T-helper 9 cell (primary cell): Measurements from ENCODE around the gene RDH5.

Source experiments
- DNase-seq: peaks from one replicate; pipeline ENCODE4 v3.0.0-alpha.2; 2020

Gene RDH5

DNA sequence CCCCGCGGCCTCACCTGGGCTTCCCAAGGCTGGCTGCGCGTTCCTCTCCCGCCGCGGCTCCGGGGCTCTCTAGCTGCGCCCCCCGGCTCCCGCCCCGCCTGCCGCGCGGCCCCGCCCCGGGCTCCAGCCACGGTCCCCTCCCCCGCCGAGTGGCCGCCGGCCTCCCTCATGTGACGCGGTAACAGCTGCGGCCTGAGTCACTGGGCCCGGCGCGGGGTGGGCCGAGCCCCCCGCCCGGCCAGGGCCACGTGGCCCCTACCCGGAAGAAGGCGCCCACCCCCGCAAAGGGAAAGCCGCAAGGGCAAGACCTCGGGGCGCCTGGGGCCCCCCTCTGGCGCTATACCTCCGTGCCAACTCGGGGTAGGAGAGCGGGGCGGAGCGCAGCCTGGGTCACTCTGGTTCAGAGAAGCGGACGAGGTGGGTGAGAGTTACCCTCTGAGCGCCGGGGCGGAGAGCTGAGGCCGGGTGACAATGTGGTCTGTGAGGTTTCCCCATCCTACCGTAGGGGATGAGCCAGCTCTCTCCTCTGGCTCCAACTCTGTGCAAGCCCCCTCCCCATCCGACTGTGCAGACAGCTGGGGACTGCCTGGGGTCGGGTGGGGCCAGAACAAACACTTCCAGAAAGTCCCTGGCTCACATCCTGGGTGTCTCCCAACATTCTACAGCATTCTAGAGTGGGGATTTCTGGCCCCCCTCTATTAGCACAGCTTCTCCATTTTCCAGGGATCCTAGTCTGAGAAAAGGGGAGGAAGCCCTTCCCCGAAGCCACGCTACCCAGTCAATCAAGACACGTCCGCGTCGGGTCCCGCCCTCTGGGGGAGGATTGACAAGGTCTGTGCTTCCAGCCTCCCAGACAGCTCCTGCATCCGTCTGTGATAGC is 9.0 kb downstream of the RDH5 start, which contains the start of gene CD63:
CD63 (minus strand) TSS at position 71 of the 880 bp plus-strand sequence. CDS start 668 bp downstream, outside the sequence.
- DNase-seq, result peak; percentile 45

DNA sequence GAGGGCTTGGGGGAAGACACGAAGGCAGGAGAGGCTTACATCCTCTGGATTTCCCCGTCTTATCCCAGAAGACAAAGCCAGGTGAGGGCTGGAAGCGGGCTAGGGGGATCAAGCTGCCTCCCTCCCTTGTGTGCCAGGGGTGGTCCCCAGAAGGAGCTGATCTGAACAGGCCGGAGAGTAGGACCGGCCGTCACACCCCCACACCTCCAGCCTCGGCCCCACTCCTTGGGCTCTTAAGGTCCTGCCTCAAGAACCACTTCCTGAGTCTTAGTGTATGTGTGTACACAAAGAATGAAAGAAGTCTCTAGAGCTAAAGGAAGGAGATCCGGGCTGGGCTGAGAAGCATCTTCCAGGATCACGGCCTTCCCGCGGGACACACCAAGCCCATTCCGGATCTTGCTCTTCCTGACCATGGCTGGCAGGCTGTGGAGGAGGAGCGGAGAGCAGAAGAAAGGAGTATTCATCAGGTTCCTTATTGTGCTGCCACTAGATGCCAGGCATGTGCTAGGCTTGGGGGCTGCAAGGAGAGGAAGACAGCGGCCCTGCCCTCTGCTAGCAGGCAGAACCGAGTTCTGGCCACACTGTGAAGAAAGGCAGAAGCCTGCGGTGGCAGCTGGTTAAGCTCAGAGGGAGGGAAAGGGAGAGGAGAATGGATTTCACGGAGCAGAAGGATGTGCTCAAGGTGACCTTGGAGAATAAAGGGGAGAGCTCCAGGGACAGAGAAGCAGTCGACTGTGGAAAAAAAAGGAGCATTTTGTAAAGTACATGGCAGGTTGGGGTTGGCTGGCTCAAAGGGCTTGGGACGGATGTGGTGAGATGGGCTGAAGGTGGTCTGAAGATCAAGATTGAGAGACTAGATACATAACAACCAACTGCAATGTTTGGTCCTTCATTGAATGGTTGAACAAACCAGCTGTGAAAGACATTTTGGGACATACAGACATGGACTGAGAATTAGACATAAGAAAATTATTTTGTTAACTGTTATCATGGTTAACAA is 9.9 kb downstream of the RDH5 start:
- no peak for DNase-seq

DNA sequence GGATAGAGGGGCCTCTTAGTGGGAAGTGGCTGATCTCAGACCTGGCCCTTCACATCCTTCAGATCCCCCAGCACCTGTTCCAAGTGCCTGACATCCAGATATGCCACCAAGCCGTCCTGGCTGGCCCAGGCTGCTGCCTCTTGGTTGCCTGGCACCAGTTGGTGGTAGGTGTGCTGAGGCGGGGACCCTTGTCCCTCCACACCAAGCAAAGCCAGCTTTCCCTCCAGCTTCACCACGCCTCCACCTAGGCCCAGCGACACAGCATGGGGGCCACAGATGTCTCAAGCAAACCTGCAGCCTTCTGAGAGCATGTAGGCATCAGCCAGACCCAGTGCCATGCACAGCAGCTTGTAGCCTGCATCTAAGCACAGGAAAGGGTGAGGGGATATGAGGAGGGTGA is 12.1 kb downstream of the RDH5 start:
- no peak for DNase-seq

DNA sequence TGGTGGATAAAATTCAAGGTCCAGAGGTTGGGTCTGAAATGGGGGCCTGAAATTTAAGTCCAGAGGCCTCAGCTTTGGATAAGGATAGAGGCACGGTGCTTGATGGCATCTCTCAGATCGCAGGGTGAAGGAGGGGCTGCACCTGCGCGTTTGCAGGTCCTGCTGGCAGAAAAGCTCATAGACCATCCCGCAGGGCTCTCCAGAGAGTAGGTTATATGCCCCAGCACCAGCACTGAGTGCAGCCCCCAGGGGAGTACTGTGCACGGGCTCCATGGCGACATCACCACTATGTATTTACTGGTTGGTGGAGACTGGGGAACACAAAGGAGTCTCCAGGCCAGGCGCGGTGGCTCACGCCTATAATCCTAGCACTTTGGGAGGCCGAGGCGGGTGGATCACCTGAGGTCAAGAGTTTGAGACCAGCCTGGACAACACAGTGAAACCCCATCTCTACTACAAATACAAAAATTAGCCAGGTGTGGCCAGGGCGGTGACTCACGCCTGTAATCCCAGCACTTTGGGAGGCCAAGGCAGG is 12.9 kb downstream of the RDH5 start:
- no peak for DNase-seq

DNA sequence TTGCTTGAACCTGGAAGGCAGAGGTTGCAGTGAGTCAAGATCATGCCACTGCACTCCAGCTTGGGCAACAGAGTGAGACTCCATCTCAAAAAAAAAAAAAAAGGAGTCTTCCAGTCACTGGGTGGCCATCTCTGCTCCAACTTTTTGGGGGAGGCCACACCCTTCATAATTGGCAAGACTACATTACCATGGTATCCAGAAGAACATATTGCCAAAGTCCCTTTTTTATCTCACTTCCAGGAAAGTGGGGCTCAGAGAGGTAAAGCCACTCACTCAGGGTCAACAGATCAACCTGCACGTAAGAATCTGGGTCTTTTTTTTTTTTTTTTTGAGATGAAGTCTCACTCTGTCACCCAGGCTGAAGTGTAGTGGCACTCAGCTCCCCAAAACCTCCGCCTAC is 13.7 kb downstream of the RDH5 start:
- no peak for DNase-seq

DNA sequence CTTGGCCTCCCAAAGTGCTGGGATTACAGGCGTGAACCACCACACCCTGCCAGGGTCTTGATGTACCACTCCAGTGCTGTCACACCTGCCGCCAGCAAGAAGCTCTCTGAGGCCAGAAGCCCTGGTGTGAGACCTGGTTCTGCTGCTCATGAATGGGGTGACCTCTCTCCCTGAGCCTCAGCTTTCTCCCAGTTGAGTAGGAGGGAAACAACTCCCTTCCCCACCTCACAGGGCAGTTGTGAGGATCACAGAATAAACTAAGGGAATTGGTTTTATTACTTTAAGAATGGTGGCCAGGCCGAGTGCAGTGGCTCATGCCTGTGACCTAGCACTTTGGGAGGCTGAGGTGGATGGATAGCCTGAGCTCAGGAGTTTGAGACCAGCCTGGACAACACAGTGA is 14.4 kb downstream of the RDH5 start:
- DNase-seq, result no peak

DNA sequence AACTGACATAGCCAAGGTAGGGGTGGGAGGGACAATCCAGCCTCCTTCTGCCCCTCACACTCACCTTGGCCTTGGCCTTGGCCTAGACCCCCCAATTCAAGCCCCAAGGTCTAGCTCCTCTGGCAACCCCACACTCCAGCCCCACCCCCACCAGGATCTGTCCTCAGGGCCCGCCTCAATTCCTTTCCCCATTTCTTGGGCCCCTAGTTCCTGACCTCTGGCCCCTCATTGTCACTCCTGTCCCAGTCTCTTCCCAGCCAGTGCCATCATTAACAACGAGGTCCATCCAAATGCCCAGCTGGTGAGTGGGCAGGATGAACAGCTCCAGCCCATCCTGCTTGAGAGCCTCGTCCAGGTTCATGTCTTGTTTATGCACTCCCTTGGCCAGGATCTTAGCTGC is 15.9 kb downstream of the RDH5 start:
- DNase-seq, result no peak

DNA sequence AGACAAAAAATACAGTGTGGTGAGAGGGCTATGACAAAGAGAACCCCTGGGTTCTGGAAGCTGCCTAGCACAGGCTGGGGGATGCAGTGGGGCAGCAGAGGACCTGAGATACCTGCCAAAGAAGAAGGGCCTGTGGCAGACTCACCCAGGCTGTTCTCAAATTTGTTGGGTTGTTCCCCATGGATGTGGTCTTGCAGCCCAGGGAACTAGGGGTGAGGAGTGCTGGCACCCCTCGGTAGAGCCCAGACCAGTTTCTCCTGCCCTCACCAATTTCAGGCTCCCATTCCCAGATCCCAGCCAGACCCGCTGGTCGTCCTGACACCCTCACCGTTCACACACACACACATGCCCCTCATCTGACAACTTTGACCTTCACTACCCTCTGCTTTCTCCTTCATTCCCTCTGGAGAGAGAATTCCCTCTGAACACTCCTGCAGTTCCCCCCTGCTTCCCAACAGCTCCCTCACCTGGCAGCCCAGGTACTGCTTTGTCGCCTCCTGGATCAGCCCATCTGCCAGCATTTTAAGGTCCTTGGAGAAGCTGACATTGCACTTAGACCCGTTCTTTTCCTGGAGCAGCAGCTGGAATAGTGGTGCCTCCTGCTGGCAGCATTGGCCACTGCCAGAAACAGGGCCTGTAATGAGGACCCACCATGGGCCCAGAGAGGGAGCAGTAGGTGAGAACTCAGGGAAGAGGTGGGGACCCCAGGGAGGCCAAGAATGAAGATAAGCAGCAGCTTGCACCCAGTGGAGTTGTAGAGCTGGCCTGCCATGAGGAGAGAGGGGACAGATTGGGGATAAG is 16.8 kb downstream of the RDH5 start:
- DNase-seq, result peak; percentile 37

DNA sequence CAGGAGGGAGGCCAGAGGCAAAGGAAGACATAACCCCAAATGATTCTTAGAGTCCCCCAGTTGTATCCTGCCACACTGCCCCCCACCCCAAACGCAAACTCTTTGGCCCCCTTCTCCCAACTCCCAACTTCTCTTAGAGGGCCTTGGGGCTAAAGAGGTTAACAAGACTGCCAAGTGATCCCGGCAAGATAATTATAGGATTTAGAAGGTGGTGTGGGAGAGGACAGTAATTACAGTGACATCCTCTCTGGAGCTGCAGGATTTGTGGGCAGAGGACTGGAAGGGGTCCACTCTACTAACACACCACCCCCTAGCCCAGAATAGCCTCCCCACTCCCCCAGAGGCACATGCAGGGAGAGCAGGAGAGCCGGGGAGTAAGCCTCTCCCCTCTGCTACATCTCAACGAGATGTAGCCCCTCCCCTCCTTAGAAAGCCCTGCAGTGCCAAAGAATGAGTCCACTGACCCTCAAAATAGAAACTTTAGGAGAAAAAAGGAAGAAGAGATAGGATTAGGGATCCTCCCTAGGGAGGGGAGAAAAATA is 17.5 kb downstream of the RDH5 start:
- DNase-seq, result no peak

DNA sequence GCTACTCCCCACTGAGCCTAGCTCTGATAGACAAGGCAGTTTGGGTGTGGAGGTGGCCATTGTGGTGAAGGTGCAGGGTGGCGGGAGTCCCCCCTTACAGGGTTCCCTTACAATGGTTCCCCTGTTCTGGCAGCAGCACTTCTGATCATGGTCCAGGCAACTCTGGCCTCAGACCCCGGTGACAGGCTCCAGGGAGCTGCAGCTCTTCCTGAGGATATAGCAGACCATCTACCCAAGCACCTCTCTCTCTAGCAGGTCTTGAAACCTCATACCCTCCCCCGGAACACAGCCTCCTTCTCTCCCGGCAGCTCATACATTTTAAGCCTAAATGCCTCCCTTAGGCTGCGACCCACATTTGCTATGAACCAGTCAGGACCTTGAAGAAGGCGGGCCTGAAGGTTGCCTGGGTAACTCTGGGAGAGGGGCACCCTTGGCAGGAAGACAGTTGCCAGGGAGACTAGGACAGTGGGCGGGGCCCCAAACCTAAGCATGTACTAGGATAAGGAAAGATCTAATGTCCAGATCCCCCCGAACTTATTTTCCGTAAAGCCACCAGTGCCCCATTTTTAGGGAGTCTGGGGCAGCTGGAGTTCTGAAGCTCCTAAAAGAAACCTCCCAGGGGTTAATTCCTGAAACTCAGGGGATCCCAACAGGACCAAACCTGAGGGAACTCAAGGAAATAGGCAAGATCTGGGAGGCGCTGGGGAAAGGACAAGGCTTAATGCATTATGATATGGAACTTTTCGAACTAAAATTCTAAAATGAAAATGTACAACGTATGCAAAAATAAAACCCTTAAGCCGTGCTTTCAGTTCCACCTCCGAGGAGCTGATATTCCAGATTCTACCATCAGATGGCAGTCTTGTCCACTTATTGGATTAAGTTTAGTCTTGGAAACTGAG is 18.2 kb downstream of the RDH5 start:
- DNase-seq, result peak; percentile 66

DNA sequence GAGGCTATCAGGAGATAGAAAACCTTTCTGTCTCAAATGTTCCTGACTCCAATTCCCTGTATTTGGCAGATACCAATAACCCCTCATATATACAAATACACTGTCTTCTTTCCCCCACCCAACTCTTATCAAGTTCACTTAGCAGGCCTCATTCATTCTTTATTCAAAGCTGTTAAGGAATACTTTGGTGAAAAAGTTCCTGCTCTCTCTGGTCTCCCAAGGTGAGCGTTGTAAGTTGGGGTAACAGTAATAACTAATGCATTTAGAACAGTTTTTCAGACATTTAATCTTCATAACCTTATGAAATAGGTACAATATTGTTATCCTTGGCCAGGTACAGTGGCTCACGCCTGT is 18.8 kb downstream of the RDH5 start:
- DNase-seq, result no peak

DNA sequence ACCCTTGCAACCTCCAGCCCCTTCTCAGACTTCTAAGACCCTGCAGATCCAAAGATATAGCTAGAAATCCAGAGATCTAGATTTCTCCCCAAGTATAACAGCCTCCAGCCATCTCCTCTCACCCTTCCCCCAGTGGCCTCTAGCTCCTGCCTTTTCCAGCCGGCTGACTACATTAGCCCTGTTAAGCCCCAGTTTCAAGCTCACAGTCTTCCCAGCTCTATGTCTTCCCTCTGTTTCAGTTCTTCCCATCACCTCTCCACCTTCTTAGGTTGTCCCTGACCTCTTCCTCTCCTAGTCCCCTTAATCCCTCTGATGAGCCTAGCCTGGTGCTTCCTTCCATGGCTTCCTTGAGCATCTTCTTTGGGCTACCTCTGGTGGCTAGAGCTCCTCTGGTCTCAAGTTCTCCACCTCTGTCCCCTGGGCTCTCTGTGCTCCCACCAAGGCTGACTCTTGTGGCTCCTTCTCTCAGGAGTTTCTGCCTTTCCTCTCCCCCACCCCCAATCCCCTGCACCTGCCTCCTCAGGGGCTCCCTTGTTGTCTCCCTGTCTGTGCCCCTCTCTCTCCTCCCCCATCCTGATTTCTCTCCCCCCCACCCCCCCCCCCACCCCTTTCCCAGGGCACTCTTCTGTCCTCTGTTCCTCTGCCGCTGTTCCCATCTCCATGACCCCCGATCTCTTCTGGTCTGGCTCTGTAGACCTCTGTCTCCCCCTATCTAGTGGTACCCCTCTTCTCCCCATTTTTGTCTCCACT is 21.9 kb downstream of the RDH5 start:
- no peak for DNase-seq

DNA sequence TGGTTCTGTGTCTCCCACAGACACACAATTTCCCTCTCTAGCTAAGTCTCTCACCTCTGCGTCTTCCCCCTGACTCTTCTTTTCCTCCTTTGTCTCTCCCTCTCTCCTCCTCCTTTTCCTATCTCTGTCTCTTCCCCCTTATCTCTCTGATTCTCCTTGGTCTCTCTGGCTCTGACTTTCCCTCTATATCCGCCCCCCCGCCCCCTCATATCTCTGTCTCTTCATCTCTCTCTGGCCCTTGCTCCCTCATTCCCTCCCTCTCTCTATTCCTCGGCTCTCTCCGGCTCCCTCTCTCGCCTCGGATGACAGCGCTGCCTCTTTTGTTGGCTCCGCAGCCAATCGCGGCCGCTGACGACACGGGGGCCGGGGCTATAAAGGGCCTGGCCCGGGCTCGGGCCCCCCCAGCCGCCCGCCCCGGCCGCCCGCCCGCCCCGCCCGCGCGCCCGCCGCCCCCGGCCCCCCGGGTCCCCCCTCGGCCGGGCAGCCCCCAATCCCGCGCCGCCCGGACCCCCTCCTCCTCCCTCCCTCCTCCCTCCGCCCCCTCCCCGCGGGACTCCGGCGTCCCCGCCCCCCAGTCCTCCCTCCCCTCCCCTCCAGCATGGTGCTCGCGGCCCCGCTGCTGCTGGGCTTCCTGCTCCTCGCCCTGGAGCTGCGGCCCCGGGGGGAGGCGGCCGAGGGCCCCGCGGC is 22.7 kb downstream of the RDH5 start, which contains the start of gene GDF11:
GDF11 (plus strand) TSS at position 404 of the 687 bp plus-strand sequence; CDS start at position 599, 195 bp downstream.
- DNase-seq, result peak; percentile 71

DNA sequence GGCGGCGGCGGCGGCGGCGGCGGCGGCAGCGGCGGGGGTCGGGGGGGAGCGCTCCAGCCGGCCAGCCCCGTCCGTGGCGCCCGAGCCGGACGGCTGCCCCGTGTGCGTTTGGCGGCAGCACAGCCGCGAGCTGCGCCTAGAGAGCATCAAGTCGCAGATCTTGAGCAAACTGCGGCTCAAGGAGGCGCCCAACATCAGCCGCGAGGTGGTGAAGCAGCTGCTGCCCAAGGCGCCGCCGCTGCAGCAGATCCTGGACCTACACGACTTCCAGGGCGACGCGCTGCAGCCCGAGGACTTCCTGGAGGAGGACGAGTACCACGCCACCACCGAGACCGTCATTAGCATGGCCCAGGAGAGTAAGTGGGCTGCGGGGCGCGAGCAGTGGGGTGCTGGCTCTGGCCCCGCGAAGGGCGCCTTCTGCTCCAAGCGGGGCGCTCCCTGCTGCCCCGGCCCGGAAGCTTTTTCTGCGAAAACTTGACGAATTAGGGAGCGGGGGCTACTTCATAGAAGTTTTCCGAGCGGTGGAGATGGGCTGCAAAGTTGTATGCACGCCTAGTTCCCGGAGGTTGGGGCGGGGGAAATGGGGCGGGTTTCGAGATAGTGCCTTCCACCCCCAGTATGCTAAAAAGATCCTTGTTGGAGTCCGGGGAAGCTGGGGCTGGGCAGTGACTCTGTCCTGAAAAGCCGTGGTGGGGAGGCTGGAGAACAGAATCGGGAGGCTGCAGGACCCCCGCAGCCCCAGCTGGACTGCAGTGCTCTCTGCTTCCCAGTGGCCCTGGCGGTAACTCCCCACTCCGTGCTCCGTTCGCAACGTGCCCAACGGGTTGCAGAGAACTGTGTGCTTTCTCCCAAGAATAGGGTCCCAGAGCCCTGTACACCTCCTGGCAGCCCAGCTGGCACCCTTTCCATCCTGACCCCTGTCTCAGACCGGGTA is 23.5 kb downstream of the RDH5 start:
- peak; percentile 33 for DNase-seq

DNA sequence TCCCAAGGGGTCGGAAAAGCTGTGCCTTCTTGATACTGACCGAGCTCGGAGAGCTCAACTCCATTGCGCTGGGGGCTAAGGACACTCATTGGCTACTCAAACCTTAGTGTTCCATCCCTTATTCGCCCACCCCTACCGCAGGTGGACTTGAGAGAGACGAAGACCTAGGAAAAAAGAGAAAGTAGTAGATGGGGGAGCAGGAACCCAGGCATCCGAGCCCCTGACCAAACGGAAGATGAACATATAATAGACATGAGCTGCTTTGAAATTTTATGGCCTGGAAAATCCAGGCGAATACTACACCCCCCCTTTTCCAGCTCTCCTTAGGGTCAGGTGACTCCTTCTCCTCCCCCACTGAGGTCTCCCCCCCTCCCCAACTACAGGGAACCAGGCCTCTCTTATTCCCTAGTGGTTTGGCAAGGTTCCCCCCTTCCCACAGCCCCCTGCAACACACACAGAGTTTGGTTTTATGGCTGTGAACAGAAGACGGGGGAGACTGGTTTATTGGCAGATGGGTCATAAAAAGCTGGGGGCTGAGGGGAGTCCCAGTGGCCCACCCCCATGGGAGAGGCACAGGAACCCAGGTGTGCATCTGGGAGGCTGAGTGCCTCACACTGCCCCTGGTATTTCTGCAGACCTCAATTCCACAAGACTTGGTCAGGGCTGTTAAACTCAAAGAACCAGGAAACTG is 24.3 kb downstream of the RDH5 start:
- DNase-seq, result no peak

DNA sequence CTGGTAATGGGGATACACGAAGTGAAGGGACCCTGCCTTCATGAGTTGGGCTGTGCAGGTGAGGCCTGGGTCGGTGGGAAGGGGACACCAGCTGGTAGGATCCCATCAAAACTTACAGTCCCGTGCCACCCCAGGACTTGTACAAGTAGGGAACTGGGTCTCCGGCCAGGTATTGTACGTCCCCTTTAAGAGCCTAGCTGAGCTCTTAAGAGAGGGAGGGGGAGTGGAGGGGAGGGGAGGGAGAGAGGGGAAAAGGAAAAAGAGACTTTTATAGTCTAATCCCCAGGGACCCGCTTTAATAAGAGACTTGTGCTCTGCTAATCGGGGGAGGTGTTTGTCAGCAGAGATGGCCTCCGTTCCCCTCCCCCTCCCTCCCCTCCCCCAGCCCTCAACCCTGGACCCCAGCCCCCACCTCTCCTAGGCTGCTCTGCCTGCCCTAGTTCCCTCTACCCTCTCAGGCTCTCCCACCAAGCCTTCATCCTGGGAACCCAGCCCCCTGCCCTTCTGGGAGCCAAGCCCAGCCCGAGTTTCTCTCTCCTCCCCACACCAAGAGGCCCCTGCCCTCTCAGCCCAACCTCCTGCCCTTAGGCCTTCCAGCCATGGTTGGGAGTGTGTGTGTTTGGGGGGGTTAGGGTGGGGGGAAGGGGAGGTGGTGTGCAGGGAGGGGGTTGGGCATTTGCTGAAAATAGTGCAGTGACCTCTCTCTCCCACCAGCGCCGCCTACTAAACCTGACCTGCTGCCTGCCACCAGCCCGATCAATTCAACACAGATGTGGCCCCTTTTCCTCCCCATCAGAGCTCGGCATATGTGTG is 25.4 kb downstream of the RDH5 start:
- DNase-seq, result no peak
